OCI-LY1 (cell line): ENCODE results near the gene FRMD4A.

Source experiments
- CTCF ChIP-seq: fragments of 200-600 bp; sonication (generic), shearing (Covaris generic); IDR thresholded peaks from 2 replicates; pipeline ENCODE4 v1.5.1; 2017; ENCODE audit warnings: mild to moderate bottlenecking, antibody characterized with exemption, low read length, moderate library complexity, mixed read lengths
- EZH2 ChIP-seq: fragments of 200-600 bp; sonication (generic), shearing (Covaris generic); IDR thresholded peaks from 2 replicates; pipeline ENCODE4 v1.8.0; 2017; ENCODE audit warnings: borderline replicate concordance, mixed run types, mild to moderate bottlenecking, antibody characterized with exemption, low read length, moderate library complexity, mixed read lengths

GRCh38 chr10:14120812-14121211 lies 209.9 kb downstream of the FRMD4A start:
- TF ChIP-seq CTCF (no peak), EZH2 (no peak)
